HL-60 (cell line): ENCODE results near the gene KCNAB1.
"Not testable (repeated sequence)": the region's sequence is repeated elsewhere in the genome, so short reads cannot be mapped to it uniquely, and the experiment has no call there.

Experiments
- DNase-seq, 2 experiments: peaks; one replicate each; pipeline ENCODE4 v3.0.0-alpha.2; 2010 to 2020; ENCODE audit warnings: low read depth in 1 of 2, low spot score in 1 of 2
- H3K27ac ChIP-seq: fragments of 250-450 bp; sonication (Bioruptor Pico); replicated peaks from 2 replicates; pipeline ENCODE4 v1.5.1; 2020; ENCODE audit warnings: mild to moderate bottlenecking, moderate library complexity
- H3K27me3 ChIP-seq: fragments of 250-450 bp; sonication (Bioruptor Pico); 2 replicates; pipeline ENCODE4 v1.5.1; 2021; ENCODE audit warnings: mild to moderate bottlenecking, moderate library complexity; ENCODE audit not compliant: insufficient read depth, poor library complexity, severe bottlenecking
- H3K4me3 ChIP-seq: replicated peaks from 2 replicates; pipeline ENCODE4 v1.5.1; 2011; ENCODE audit warnings: mild to moderate bottlenecking, control low read depth, low read length; ENCODE audit not compliant: insufficient read depth
- CTCF ChIP-seq: IDR thresholded peaks from one replicate; pipeline ENCODE4 v1.5.1; 2011; ENCODE audit warnings: low read length, control low read depth, inconsistent platforms; ENCODE audit not compliant: insufficient read depth
- GABPA ChIP-seq: IDR thresholded peaks from 2 replicates; pipeline ENCODE4 v1.6.1; 2012; ENCODE audit warnings: low read depth
- POLR2AphosphoS5 ChIP-seq: IDR thresholded peaks from 2 replicates; pipeline ENCODE4 v1.6.1; 2012; ENCODE audit warnings: low read depth
- REST ChIP-seq: IDR thresholded peaks from 2 replicates; pipeline ENCODE4 v1.6.1; 2012; ENCODE audit warnings: low read depth; ENCODE audit not compliant: insufficient replicate concordance
- SPI1 ChIP-seq: IDR thresholded peaks from 2 replicates; pipeline ENCODE4 v1.6.1; 2012; ENCODE audit warnings: low read depth, mild to moderate bottlenecking, borderline replicate concordance

Gene KCNAB1

GRCh38 chr3:156227704-156228103, 107.3 kb downstream of the KCNAB1 start:
- Histone ChIP-seq H3K27ac (no peak overlapping the region), H3K4me3 (no peak overlapping the region), H3K27me3 (peaks cover 2% of the 10 kb centered on the region)
- TF ChIP-seq CTCF, result no peak
- TF ChIP-seq REST, result no peak
- no peak for TF ChIP-seq POLR2AphosphoS5
- no peak for TF ChIP-seq GABPA
- no peak for TF ChIP-seq SPI1
- no peak for DNase-seq

GRCh38 chr3:156230278-156230900, 110.0 kb downstream of the KCNAB1 start:
- TF ChIP-seq POLR2AphosphoS5 (no peak), GABPA (no peak), SPI1 (no peak), CTCF (no peak), REST (no peak)
- Histone ChIP-seq H3K27me3 (peaks cover 4% of the 10 kb centered on the region), H3K27ac (no peak overlapping the region), H3K4me3 (no peak overlapping the region)
- no peak for DNase-seq

- H3K4me3 ChIP-seq, DNase-seq, H3K27ac ChIP-seq, H3K27me3 ChIP-seq: not testable (repeated sequence)
Observed at GRCh38 chr3:156231221-156231620, 110.8 kb downstream of the KCNAB1 start.

GRCh38 chr3:156233876-156234275, 113.5 kb downstream of the KCNAB1 start:
- no peak for DNase-seq
- no peak overlapping the region for H3K27ac ChIP-seq
- no peak for TF ChIP-seq GABPA
- no peak for TF ChIP-seq CTCF
- no peak for TF ChIP-seq POLR2AphosphoS5
- no peak for TF ChIP-seq REST
- no peak for TF ChIP-seq SPI1

More at GRCh38 chr3:156233876-156234275, 113.5 kb downstream of the KCNAB1 start:
- H3K4me3 ChIP-seq, result no peak overlapping the region
- peaks cover 6% of the 10 kb centered on the region for H3K27me3 ChIP-seq
